Mesothelial cell of epicardium (in vitro differentiated cells): ENCODE results near the gene PHACTR1. TPM values are rescaled to one million over a fixed set of nuclear protein-coding genes. Genes with fewer than 3 reads are reported as not detected.

Source experiments
- DNase-seq, 2 experiments: peaks; one replicate each; pipeline ENCODE4 v3.0.0; 2021; ENCODE audit warnings: low spot score in 2 of 2; ENCODE audit not compliant: unreplicated experiment in 2 of 2
- H3K27ac Mint-ChIP-seq: 2 replicates; pipeline ENCODE4 v1.8.0; 2021; ENCODE audit warnings: mixed read lengths
- H3K27me3 Mint-ChIP-seq: 2 replicates; pipeline ENCODE4 v1.8.0; 2021; ENCODE audit warnings: low read depth, mixed read lengths
- H3K36me3 Mint-ChIP-seq: 2 replicates; pipeline ENCODE4 v1.8.0; 2021; ENCODE audit warnings: mixed read lengths
- H3K4me1 Mint-ChIP-seq: 2 replicates; pipeline ENCODE4 v1.8.0; 2021; ENCODE audit warnings: mixed read lengths
- H3K4me3 Mint-ChIP-seq: 2 replicates; pipeline ENCODE4 v1.8.0; 2021; ENCODE audit warnings: mild to moderate bottlenecking, moderate library complexity, mixed read lengths
- H3K9me3 Mint-ChIP-seq: 2 replicates; pipeline ENCODE4 v1.8.0; 2021; ENCODE audit warnings: mixed read lengths
- total RNA-seq: library from RNA; stranded (reverse); gene quantifications from 3 replicates; pipeline ENCODE4 v1.2.1, GENCODE V29; 2021
- TF ChIP-seq, protein P1 (sequence below): fragments of 200-600 bp; sonication (generic); IDR thresholded peaks from one replicate; pipeline ENCODE4 v1.5.0; 2021; ENCODE audit warnings: antibody characterized with exemption; ENCODE audit not compliant: unreplicated experiment

The PHACTR1 gene
- total RNA-seq, 1 donor from 2014 or later = 0.76 TPM

DNA sequence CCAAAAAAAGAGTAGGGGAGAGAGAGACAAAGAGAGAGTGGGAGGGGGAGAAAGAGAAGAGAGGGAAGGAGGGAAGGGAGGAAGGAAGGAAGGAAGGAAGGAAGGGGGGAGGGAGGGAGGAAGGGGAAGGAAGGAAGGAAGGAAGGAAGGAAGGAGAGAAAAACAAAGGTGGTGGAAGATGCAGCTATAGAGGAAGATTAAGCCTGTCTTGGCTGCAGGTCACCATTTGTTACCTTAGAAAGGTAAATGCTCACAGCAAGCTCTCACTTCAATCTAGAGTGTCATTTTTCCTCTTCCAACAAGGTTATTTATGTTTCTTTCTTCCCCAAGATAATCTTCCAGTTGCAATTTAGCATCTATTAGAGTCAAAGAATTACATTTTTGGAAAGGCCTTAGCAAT, 284.0 kb downstream of the PHACTR1 start:
- Mint-ChIP-seq H3K9me3 (no peaks in the 10 kb centered on the region), H3K4me1 (no peaks in the 10 kb centered on the region), H3K4me3 (no peak overlapping the region), H3K27ac (no peak overlapping the region), H3K27me3 (peaks cover 34% of the 10 kb centered on the region), H3K36me3 (no peaks in the 10 kb centered on the region)
- TF ChIP-seq, protein P1, sequence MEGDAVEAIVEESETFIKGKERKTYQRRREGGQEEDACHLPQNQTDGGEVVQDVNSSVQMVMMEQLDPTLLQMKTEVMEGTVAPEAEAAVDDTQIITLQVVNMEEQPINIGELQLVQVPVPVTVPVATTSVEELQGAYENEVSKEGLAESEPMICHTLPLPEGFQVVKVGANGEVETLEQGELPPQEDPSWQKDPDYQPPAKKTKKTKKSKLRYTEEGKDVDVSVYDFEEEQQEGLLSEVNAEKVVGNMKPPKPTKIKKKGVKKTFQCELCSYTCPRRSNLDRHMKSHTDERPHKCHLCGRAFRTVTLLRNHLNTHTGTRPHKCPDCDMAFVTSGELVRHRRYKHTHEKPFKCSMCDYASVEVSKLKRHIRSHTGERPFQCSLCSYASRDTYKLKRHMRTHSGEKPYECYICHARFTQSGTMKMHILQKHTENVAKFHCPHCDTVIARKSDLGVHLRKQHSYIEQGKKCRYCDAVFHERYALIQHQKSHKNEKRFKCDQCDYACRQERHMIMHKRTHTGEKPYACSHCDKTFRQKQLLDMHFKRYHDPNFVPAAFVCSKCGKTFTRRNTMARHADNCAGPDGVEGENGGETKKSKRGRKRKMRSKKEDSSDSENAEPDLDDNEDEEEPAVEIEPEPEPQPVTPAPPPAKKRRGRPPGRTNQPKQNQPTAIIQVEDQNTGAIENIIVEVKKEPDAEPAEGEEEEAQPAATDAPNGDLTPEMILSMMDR = no peak
- no peak for DNase-seq

DNA sequence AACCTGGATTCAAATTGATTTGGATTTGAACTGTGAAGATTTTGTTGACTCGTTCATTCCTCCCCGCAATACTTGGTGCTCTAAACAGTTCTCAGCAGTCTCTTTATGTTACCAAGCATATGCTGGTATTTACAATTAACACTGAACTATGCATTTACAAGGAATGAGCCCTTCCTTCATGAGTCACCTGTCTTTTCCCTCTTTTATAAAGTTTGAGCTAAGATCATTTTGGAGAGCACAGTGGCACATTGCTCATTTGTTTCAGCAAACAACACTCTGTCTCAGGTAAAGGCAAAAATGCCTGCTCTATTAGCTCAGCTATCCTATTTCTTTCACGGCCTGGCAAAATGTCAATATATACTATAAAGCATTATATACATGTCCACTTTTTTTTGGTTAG, 285.4 kb downstream of the PHACTR1 start:
- H3K27me3 Mint-ChIP-seq = peaks cover 42% of the 10 kb centered on the region
- no peak overlapping the region for H3K27ac Mint-ChIP-seq
- no peaks in the 10 kb centered on the region for H3K36me3 Mint-ChIP-seq
- no peak for DNase-seq
- no peak overlapping the region for H3K4me3 Mint-ChIP-seq
- no peaks in the 10 kb centered on the region for H3K9me3 Mint-ChIP-seq
- H3K4me1 Mint-ChIP-seq = no peaks in the 10 kb centered on the region
- TF ChIP-seq, protein P1 = no peak

DNA sequence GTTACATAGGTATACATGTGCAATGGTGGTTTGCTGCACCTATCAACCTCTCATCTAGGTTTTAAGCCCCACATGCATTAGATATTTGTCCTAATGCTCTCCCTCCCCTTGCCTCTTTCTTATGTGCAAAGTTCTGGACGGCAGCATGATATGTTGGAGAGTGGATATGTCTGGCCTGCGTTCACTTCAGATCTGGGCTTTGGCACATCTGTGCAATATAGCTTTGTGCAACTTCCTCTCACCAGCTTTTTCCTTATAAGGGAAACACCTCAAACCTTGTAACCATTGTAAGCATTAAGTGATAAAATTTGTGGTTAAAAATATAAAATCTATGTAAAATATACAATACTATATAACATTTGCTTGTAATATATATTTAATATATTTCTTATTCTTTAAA, 288.0 kb downstream of the PHACTR1 start:
- DNase-seq = no peak
- H3K36me3 Mint-ChIP-seq = no peaks in the 10 kb centered on the region
- no peaks in the 10 kb centered on the region for H3K9me3 Mint-ChIP-seq
- H3K4me1 Mint-ChIP-seq = no peaks in the 10 kb centered on the region
- H3K27ac Mint-ChIP-seq = no peak overlapping the region
- H3K27me3 Mint-ChIP-seq = peaks cover 63% of the 10 kb centered on the region
- no peak overlapping the region for H3K4me3 Mint-ChIP-seq
- TF ChIP-seq, protein P1 = no peak

DNA sequence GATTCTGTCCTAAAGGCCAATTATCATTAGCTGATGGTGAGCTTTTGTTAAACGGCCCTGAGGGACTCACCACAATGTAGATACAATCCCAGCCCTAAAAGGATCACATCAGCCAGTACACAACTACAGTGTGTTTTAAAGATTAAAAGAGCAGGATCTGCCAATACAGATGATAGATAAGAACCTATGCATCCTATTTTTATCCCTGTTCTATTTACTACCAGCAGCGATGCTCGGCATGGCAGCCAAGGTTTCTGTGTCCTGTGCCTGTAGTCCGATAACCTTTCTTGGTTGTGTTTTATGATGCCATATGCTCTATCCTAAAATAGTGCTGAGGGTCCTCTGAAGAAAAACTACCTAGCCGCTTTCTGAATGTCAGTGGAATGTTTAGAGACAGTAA, 289.4 kb downstream of the PHACTR1 start:
- no peak overlapping the region for H3K27ac Mint-ChIP-seq
- H3K9me3 Mint-ChIP-seq = no peaks in the 10 kb centered on the region
- no peak for DNase-seq
- H3K4me3 Mint-ChIP-seq = no peak overlapping the region
- no peaks in the 10 kb centered on the region for H3K4me1 Mint-ChIP-seq
- no peaks in the 10 kb centered on the region for H3K36me3 Mint-ChIP-seq
- TF ChIP-seq, protein P1 = no peak
- peaks cover 65% of the 10 kb centered on the region for H3K27me3 Mint-ChIP-seq

DNA sequence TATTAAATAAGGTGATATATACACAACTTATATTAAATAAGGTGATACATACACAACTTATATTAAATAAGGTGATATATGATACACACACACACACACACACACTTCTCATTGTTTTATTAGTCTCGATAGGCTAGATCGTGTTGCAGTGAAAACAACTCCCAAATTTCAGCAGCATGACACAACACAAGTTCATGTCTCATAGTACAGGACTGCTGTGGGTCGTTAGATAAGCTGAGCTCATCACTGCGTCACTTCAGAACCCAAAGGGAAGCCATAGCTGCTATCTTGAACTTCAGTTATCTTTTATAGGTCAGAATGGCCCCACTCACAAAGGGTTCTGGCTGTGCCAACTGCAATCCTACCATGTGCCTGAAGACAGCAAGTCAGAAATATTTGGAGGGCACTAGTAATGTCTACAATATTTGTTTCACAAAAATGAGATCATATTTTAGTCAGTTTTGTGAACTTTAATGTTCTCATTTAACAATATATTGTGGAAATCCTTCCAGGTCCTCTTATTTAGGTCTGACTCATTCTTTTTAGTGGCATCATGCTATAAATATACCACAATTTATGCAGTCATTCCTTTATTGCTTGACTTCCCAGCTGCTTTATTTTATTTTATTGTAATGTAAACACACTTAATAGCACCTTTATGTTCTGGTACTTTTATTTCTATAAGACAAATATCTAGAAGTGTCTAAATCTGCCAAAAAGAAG, 290.2 kb downstream of the PHACTR1 start:
- no peaks in the 10 kb centered on the region for H3K36me3 Mint-ChIP-seq
- no peaks in the 10 kb centered on the region for H3K4me1 Mint-ChIP-seq
- TF ChIP-seq, protein P1 = no peak
- peaks cover 65% of the 10 kb centered on the region for H3K27me3 Mint-ChIP-seq
- no peak overlapping the region for H3K4me3 Mint-ChIP-seq
- H3K9me3 Mint-ChIP-seq = no peaks in the 10 kb centered on the region
- no peak overlapping the region for H3K27ac Mint-ChIP-seq
- no peak for DNase-seq

DNA sequence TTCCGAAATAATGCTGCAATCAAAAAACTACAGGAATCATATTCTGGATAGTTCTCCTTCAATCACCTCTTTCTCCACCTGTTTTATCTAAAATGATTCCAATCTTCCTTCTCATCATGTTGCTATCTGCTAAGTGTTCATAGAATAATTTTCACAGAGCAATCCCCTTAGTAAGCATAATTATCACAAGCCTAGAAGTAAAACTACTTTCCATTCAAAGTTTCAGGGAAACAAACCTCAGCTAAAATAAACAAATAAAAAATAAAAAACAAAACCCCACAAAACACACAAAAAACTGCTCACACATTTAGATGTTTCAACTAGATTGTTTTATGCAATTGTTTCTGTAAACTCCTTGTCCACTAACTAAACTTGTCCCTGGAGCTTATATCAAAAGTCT, 291.2 kb downstream of the PHACTR1 start:
- Mint-ChIP-seq H3K4me1 (peaks cover 2% of the 10 kb centered on the region), H3K4me3 (no peak overlapping the region), H3K9me3 (no peaks in the 10 kb centered on the region), H3K36me3 (no peaks in the 10 kb centered on the region), H3K27me3 (peaks cover 72% of the 10 kb centered on the region), H3K27ac (no peak overlapping the region)
- TF ChIP-seq, protein P1 = no peak
- no peak for DNase-seq
